KOPT-K1 (cell line): ENCODE data around the gene CUX1.
"Not testable (repeated sequence)": the region's sequence is repeated elsewhere in the genome, so short reads cannot be mapped to it uniquely, and the experiment has no call there.

Experiments
- H3K27ac ChIP-seq: fragments of 200-600 bp; sonication (generic); 2 replicates; pipeline ENCODE4 v1.5.1; 2016; ENCODE audit warnings: antibody characterized with exemption, mild to moderate bottlenecking, low read depth, low read length; ENCODE audit not compliant: poor library complexity, severe bottlenecking
- H3K36me3 ChIP-seq: fragments of 200-600 bp; sonication (generic); 2 replicates; pipeline ENCODE4 v1.5.1; 2017; ENCODE audit warnings: antibody characterized with exemption, mild to moderate bottlenecking, low read length, moderate library complexity; ENCODE audit not compliant: insufficient read depth
- H3K9me3 ChIP-seq: fragments of 200-600 bp; sonication (generic); 2 replicates; pipeline ENCODE4 v1.5.1; 2017; ENCODE audit warnings: antibody characterized with exemption, low read length, mild to moderate bottlenecking; ENCODE audit not compliant: insufficient read depth, poor library complexity, severe bottlenecking

CUX1 gene

DNA sequence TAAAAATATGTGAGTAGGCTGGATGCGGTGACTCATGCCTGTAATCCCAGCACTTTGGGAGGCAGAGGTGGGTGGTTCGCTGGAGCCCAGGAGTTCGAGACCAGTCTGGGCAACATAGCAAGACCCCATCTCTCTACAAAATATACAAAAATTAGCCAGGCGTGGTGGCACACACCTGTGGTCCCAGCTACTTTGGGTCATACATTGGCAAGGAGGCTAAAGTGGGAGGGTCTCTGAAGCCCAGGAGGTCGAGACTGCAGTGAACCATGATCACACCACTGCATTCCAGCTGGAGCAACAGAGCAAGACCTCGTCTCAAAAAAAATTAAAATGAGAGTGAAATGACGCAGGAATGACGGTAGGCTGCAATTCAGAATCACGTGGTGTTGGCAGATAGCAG is 404.5 kb downstream of the CUX1 start:
- no peak overlapping the region for H3K27ac ChIP-seq

DNA sequence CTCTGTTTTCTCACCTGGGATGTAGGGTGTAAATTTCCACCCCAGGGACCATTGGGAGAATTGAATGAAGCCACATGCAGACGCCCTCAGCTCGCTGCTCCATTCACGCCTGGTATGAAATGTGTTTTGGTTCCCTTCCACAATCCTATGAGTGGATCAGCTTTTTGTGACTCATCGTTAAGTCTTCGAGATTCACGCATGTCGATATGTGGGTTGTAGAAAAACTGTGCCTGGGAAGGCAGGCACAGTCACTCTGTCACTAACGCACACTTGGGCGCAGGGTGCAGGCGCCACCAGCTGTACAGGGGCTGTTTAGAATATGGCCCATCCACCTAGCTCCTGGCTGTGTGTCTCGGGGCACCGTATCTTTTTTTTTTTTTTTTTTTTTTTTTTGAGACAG is 405.0 kb downstream of the CUX1 start:
- Histone ChIP-seq H3K27ac (no peak overlapping the region), H3K9me3 (no peaks in the 10 kb centered on the region), H3K36me3 (peaks cover 42% of the 10 kb centered on the region)

More for the DNA sequence above, 404.5 kb downstream of the CUX1 start:
- H3K9me3 ChIP-seq: no peaks in the 10 kb centered on the region
- peaks cover 38% of the 10 kb centered on the region for H3K36me3 ChIP-seq

DNA sequence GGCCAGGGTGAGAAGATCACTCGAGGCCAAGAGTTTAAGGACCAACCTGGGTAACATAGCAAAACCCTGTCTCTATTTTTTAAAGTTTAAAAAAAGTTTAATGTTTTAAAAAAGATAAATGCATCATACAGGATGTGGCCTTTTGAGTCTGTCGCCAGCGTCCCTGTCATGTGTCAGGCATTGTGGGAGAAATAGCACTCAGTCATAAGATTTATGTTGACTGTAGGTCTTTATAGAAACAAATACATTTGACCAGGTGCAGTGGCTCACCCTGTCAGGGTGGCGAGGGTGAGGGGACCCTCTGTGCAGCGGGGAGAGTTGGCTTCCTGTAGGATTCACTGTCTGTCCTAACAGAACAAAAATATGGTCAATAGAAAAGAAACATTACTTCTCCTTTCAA is 405.8 kb downstream of the CUX1 start:
- Histone ChIP-seq H3K9me3 (no peaks in the 10 kb centered on the region), H3K27ac (no peak overlapping the region), H3K36me3 (peaks cover 49% of the 10 kb centered on the region)

DNA sequence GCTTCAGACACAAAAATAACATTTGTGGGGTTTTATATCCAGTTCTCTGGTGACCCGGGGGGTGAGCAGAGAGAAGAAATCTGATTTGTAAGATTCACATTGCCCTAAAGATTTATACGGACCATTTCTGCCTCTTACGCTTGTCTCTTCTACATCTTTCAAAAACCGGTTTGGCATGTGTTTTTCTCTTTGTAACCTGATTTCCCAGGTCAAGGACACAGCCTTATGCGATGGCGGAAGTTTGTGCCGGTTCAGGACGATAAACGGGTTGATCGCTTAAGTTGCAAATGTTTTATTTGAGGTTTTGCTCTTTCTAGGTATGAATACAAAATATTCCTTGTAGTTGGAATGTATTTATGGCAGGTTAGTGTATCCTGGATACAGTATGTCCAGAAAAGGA is 407.6 kb downstream of the CUX1 start:
- no peak overlapping the region for H3K27ac ChIP-seq
- H3K36me3 ChIP-seq: peaks cover 53% of the 10 kb centered on the region
- H3K9me3 ChIP-seq: no peaks in the 10 kb centered on the region

DNA sequence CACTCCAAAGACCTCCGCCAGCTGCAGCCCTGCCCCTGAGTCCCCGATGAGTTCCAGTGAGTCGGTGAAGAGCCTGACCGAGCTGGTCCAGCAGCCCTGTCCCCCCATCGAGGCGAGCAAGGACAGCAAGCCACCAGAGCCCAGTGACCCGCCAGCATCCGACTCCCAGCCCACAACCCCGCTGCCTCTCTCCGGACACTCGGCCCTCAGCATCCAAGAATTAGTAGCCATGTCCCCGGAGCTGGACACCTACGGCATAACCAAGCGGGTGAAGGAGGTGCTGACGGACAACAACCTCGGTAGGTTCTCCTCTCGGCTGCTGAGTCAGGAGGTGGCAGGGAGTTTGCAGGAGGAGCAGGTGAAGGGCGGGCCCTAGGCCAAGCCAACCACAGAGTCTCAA is 409.9 kb downstream of the CUX1 start:
- Histone ChIP-seq H3K27ac (no peak overlapping the region), H3K9me3 (no peaks in the 10 kb centered on the region), H3K36me3 (peaks cover 69% of the 10 kb centered on the region)

DNA sequence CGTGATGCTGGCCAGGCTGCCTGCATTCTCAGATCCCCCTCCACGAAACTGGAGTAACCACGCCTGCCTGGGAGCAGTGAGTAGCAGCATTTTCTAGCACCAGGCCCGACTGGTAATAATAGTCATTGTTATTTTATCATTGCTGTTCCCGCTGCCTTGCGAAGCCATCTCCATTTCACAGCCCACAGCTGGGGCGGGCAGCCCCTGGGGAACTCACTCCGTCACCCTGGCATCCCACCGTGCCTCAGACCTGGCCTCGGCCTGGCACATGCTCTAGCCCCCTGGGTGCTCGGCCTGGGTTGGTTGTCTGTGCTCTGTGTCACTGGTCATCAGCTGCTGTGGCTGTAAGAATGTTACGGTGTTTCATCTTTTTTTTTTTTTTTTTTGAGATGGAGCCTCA is 411.5 kb downstream of the CUX1 start:
- Histone ChIP-seq H3K27ac (no peak overlapping the region), H3K36me3 (peaks cover 84% of the 10 kb centered on the region), H3K9me3 (no peaks in the 10 kb centered on the region)

DNA sequence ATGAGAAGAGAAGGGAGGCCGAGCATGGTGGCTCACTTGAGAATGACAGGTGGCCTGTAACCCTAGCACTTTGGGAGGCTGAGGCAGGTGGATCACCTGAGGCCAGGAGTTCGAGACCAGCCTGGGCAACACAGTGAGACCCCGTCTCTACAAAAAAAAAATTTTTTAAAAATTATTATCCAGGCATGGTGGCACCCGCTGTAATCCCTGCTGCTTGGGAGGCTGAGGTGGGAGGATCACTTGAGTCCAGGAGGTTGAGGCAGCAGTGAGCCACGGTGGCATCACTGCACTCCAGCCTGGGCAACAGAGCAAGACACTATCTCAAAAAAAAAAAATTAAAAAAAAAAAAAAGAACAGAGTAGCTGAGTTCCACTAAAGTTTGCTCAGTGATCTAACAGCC is 412.7 kb downstream of the CUX1 start:
- not testable (repeated sequence) for H3K27ac ChIP-seq, H3K9me3 ChIP-seq
- peaks cover 86% of the 10 kb centered on the region for H3K36me3 ChIP-seq

DNA sequence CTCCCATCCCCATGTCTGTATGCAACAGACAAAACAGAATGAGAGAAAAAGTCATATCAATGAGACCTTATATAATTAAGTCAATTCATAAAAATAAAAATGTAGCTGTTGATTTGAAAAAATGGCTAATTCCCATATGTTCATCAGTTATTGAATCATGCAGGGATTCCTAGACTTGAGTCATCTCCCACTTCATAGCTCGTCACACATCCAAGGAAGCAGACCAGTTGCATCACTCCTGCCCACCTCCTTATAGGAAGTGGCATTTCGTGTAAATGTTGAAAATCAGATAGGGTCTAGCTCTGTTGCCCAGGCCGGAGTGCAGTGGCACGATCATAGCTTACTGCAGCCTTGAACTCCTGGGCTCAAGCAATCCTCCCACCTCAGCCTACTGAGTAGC is 413.2 kb downstream of the CUX1 start:
- Histone ChIP-seq H3K9me3 (no peaks in the 10 kb centered on the region), H3K27ac (no peak overlapping the region)

DNA sequence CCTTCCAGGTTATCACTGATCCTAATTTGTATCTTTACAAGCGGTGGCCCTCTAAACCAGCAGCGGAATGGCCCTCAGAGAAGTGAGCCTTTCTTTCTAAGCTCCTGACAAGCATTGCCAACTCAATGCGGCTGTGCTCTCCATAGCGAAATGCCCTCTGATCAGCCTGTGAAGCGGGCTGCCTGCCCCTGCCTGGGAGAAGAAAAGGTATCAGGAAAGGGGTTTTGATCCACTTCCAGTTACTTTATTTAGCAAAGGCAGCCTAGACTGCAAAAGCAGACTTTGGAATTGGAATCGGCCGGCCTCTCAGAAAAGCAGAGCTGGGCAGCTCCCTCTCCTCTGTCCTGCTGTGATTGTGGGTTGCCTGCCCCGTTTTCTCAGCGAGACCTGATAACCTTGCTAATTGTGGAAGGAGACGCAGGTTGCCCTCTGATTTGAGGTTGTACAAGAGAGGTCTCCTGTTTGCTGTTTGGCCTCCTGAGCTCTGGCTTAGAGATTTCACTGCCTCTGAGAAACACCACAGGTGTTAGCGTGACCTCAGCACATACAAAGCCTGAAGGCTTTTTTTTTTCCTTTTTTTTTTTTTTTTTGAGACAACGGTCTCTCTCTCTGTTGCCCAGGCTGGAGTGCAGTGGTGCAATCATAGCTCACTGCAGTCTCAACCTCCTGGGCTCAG is 415.3 kb downstream of the CUX1 start:
- Histone ChIP-seq H3K27ac (no peak overlapping the region), H3K36me3 (peaks cover 90% of the 10 kb centered on the region)

More for the DNA sequence above, 413.2 kb downstream of the CUX1 start:
- peaks cover 86% of the 10 kb centered on the region for H3K36me3 ChIP-seq

DNA sequence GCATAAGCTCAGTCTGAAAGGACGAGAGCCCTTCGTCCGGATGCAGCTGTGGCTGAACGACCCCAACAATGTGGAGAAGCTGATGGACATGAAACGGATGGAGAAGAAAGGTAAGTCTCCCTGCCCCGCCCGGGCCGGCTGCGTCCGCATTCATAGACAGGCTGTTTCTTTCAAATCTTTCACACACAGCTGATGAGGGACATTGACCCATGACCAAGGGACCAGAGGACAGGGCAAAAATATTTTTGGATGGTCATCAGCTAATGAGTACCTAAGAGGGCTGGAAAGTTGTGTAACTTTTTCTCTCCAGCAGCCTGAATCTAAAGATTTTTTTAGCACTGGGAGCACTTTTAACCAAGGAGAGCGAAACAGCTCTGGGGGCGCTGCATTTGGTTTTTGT is 416.7 kb downstream of the CUX1 start:
- Histone ChIP-seq H3K9me3 (no peaks in the 10 kb centered on the region), H3K36me3 (peaks cover 88% of the 10 kb centered on the region), H3K27ac (no peak overlapping the region)

More for the DNA sequence above, 415.3 kb downstream of the CUX1 start:
- H3K9me3 ChIP-seq: no peaks in the 10 kb centered on the region

DNA sequence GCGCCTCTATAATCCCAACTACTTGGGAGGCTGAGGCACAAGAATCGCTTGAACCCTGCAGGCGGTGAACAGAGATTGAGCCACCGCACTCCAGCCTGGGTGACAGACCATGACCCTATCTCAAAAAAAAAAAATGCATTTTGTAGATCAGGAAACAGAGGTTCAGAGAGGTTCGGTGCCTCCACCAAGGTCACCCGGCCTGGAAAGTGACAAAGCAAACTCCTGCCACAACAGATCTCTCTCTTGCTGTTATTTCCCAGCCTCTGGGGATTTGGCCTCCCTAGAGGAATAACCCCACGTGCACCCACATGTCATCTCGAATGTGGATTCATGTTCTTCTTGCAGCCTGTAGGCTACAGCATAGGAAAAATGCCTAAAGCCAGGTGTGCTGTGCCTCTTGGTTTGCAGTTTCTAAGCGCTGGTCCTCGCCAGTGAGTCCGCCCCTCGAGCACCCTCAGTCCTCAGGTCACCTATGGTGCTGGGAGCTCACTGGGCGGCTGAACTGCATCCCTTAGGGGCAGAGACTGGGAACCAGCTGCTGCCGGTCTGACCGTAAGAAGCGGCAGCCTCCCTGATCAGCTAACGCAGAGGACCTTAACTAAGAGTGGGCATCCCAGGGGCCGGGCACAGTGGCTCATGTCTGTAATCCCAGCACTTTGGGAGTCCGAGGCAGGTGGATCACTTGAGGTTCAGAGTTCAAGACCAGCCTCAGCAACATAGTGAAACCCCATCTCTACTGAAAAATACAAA is 417.6 kb downstream of the CUX1 start:
- peaks cover 91% of the 10 kb centered on the region for H3K36me3 ChIP-seq
- no peak overlapping the region for H3K27ac ChIP-seq
- no peaks in the 10 kb centered on the region for H3K9me3 ChIP-seq

DNA sequence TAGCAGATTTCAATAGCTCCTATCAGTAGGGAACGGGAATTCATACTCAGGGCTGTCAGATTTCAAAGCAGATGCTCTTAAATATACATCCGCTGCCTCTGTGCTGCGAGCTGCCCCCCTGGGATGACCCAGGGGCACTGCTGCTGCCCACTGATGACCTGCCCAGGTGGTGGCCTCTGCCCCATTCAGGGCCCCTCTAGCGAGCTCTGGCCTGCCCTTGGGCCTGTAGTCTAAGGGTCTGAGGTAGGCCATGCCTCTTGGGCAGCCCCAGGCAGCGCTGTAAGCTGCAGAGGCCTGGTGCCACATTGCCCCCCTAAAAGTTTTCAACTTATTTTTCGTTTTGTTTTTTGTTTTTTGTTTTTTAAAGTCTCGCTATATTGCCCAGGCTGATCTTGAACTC is 418.7 kb downstream of the CUX1 start:
- Histone ChIP-seq H3K27ac (no peak overlapping the region), H3K36me3 (peaks cover 91% of the 10 kb centered on the region)

DNA sequence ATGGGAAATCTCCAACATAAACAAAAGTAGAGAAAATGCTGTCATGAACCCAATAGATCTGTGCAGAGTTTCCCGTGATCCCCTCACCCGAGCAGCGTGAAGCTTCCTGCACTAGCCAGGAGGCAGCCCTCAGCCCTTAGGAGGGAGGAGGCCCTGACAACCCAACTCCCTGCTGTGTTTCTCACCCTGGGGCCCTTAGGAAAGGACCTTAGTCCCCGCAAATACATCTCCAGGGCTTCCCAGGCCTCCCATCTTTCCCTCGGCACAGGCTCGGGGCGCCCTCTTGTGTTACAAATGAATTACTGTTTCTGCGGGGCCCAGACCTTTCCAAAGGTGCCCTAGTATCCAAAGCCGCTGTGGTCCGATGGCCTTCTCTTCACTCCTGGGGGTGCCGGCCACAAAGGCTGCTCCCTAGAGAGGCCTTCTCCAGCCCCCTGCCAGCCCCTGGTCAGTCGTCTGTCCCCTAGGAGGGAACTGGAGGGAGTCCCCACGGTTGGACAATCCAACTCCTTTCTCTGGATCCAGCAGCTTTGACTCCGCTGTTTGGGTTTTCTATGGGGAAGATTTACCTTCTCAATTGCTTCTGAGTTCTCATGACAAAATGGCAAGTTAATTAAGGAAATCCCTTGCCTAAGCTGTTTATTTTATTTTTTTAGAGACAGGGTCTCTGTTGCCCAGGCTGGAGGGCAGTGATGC is 419.3 kb downstream of the CUX1 start:
- no peaks in the 10 kb centered on the region for H3K9me3 ChIP-seq
- H3K27ac ChIP-seq: no peak overlapping the region
- H3K36me3 ChIP-seq: peaks cover 93% of the 10 kb centered on the region

More for the DNA sequence above, 418.7 kb downstream of the CUX1 start:
- H3K9me3 ChIP-seq: no peaks in the 10 kb centered on the region

DNA sequence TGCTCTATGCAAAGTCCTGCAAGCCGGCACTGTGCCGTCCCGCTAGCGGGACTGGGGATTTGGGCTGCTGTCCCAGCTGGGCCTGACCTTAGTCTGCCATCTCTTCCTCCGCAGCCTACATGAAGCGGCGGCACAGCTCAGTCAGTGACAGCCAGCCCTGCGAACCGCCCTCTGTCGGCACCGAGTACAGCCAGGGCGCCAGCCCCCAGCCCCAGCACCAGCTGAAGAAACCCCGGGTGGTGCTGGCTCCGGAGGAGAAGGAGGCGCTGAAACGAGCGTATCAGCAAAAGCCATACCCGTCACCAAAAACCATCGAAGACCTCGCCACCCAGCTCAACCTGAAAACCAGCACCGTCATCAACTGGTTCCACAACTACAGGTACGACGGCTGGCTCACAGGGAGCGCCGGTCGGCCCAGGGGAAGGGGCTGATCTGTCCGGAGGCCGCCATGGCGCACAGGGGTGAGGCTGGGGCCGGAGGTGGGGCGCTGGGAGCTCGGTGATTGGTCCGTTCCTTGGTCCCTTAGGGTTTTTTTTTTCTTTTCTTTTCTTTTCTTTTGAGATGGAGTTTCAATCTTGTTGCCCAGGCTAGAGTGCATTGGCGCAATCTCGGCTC is 421.9 kb downstream of the CUX1 start:
- peaks cover 87% of the 10 kb centered on the region for H3K36me3 ChIP-seq
- H3K9me3 ChIP-seq: no peaks in the 10 kb centered on the region
- no peak overlapping the region for H3K27ac ChIP-seq

DNA sequence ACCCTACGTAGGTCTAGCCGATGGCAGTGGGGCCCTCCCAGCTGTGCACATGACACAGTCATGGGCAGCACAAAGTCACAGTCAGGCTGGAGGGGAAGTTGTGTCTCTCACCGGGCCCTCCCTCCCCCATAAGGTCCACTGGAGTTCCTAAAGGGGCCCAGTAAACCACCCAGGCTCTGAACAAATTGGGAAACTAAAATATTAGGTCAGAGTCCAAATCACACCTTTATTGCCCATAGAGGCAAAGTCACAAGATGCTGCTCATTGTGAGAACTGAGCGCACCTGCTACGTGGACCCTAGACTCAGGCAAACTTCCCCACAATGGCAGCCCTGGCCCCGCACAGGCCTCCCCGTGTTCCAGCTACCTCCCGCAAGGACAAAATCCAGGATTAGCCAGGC is 424.0 kb downstream of the CUX1 start:
- Histone ChIP-seq H3K36me3 (peaks cover 84% of the 10 kb centered on the region), H3K9me3 (no peaks in the 10 kb centered on the region)

More for the DNA sequence above, 424.0 kb downstream of the CUX1 start:
- no peak overlapping the region for H3K27ac ChIP-seq
